Measurements from ENCODE around the gene STK16.

Gene STK16

DNA sequence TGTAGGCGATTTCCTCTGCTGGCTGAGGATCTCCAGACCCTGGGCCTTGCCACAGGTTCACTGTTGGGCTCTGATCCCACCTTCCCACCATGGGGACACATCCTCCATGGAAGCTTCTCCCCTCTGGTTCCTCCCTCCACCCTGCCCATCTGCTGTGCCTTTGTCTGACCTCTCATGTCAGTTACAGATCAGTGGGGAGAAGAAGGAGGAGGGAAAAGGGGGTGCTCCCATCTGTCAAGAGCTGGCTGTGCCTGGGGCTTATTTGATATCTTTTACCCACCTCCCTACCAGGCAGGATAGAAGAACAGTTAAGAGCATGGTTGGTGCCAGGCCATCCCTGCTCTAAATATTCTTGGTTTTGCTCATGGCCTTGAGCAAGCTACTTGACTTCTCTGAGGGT, 21.6 kb downstream of the STK16 start:
- Histone ChIP-seq H3K4me3 (ENCODE audit: low read length in 2 of 2) (no peak overlapping the region), H2BK15ac (ENCODE audit: low read length) (no peak overlapping the region), H2AFZ (ENCODE audit: low read length) (no peak overlapping the region), H3K36me3 (replicated peaks in 1 of 2; ENCODE audit: control insufficient read depth in 2 of 2, insufficient read depth in 2 of 2, low read length in 2 of 2) (no peaks in the 10 kb centered on the region), H2BK120ac (ENCODE audit: low read depth, low read length) (no peak overlapping the region), H2AK5ac (ENCODE audit: low read depth, low read length) (no peak overlapping the region), H4K8ac (ENCODE audit: low read depth, low read length) (no peak overlapping the region), H3K4me2 (ENCODE audit: insufficient read depth, low read length, poor library complexity, severe bottlenecking) (no peak overlapping the region), H3K27ac (replicated peaks; ENCODE audit: low read length) (no peak overlapping the region), H3K9me3 (replicated peaks in 1 of 2; ENCODE audit: control insufficient read depth in 2 of 2, insufficient read depth in 1 of 2, low read depth in 1 of 2, low read length in 2 of 2) (no peaks in the 10 kb centered on the region), H3K4me1 (ENCODE audit: control insufficient read depth in 2 of 2, insufficient read depth in 1 of 2, low read depth in 1 of 2, low read length in 2 of 2) (no peaks in the 10 kb centered on the region), H3K4ac (ENCODE audit: low read length) (no peak overlapping the region), H3K9ac (ENCODE audit: low read depth, low read length, poor library complexity) (peak overlapping the region; percentile 15), H3K14ac (ENCODE audit: low read length) (no peak overlapping the region), H4K91ac (ENCODE audit: low read depth, low read length, poor library complexity) (no peak overlapping the region), H2BK5ac (ENCODE audit: low read length) (no peak overlapping the region), H3K79me1 (ENCODE audit: low read depth, low read length) (peaks cover 3% of the 10 kb centered on the region), H3K23ac (ENCODE audit: low read depth, low read length, poor library complexity) (no peak overlapping the region), H3K18ac (ENCODE audit: low read length) (no peak overlapping the region), H3K27me3 (ENCODE audit: control insufficient read depth in 3 of 3, insufficient read depth in 3 of 3, low read depth in 1 of 3, low read length in 3 of 3) (peaks cover 0 to 65% (median 2%) of the 10 kb centered on the region in 3 experiments), H2BK12ac (ENCODE audit: low read length) (no peak overlapping the region)
- no CpG with 5 or more reads among the region's 1 CpG for WGBS, 2 donors (ENCODE audit: extremely low coverage in 2 of 2, insufficient read length in 2 of 2, insufficient replicate concordance in 1 of 2)
- no peak for DNase-seq (ENCODE audit: low spot score)

DNA sequence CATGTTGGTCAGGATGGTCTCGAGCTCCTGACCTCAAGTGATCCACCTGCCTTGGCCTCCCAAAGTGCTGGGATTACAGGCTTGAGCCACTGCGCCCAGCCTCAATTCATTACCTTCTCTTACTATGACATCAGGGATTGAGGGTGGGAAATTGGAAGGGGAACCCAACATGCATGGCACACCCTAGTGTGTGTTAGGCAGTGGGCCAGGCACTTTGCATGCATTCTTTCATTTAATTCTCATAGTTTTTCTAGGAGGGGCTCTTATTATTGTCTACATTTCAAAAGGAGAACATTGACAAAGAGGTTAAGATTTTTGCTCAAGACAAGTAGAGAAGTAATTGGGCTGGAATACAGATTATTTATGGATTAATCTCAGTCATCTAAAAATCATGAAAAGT, 23.0 kb downstream of the STK16 start:
- Histone ChIP-seq H2BK12ac (ENCODE audit: low read length) (no peak overlapping the region), H3K9ac (ENCODE audit: low read depth, low read length, poor library complexity) (no peak overlapping the region), H3K4me1 (ENCODE audit: control insufficient read depth in 2 of 2, insufficient read depth in 1 of 2, low read depth in 1 of 2, low read length in 2 of 2) (no peaks in the 10 kb centered on the region), H2AFZ (ENCODE audit: low read length) (no peak overlapping the region), H4K8ac (ENCODE audit: low read depth, low read length) (no peak overlapping the region), H3K9me3 (replicated peaks in 1 of 2; ENCODE audit: control insufficient read depth in 2 of 2, insufficient read depth in 1 of 2, low read depth in 1 of 2, low read length in 2 of 2) (no peaks in the 10 kb centered on the region), H3K79me1 (ENCODE audit: low read depth, low read length) (peaks cover 3% of the 10 kb centered on the region), H2BK120ac (ENCODE audit: low read depth, low read length) (no peak overlapping the region), H3K4me3 (ENCODE audit: low read length in 2 of 2) (no peak overlapping the region), H2BK15ac (ENCODE audit: low read length) (no peak overlapping the region), H3K14ac (ENCODE audit: low read length) (no peak overlapping the region), H2AK5ac (ENCODE audit: low read depth, low read length) (no peak overlapping the region), H3K4me2 (ENCODE audit: insufficient read depth, low read length, poor library complexity, severe bottlenecking) (no peak overlapping the region), H4K91ac (ENCODE audit: low read depth, low read length, poor library complexity) (no peak overlapping the region), H3K18ac (ENCODE audit: low read length) (no peak overlapping the region), H3K27ac (replicated peaks; ENCODE audit: low read length) (no peak overlapping the region), H3K23ac (ENCODE audit: low read depth, low read length, poor library complexity) (no peak overlapping the region), H3K27me3 (ENCODE audit: control insufficient read depth in 3 of 3, insufficient read depth in 3 of 3, low read depth in 1 of 3, low read length in 3 of 3) (peaks cover 0 to 68% (median 2%) of the 10 kb centered on the region in 3 experiments), H2BK5ac (ENCODE audit: low read length) (no peak overlapping the region), H3K4ac (ENCODE audit: low read length) (no peak overlapping the region), H3K36me3 (replicated peaks in 1 of 2; ENCODE audit: control insufficient read depth in 2 of 2, insufficient read depth in 2 of 2, low read length in 2 of 2) (no peaks in the 10 kb centered on the region)
- no CpG with 5 or more reads among the region's 2 CpGs for WGBS, 2 donors (ENCODE audit: extremely low coverage in 2 of 2, insufficient read length in 2 of 2, insufficient replicate concordance in 1 of 2)
- no peak for DNase-seq (ENCODE audit: low spot score)

DNA sequence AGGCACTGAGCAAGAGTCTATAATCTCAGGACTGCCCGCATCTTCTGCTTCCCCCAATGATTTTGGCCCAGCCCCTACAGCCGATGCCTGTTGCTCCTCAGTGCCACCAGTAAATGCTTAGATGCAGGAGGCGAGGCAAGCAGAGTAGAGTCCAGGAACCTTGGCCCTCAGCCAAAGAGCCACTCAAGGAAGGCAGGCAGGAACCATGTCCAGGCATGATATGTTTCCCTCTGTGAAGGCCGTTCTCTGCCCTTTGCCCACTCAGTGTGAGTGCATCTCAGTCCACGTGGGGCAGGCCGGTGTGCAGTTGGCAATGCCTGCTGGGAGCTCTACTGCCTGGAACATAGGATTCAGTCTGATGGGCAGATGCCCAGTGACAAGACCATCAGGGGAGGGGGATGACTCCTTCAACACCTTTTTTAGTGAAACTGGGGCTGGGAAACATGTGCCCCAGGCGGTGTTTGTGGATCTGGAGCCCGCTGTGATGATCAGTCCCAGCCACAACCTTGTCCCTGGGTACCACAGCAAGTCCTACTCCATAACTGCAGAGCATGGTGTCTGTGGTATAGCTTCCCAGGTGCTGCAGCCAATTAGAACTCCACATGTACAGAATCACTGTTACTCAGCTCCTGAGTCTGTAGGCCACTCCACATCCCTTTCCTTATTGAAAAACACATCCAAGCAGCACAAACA, 24.2 kb downstream of the STK16 start:
- Histone ChIP-seq H3K27ac (replicated peaks; ENCODE audit: low read length) (no peak overlapping the region), H2AK5ac (ENCODE audit: low read depth, low read length) (no peak overlapping the region), H2BK12ac (ENCODE audit: low read length) (no peak overlapping the region), H2BK5ac (ENCODE audit: low read length) (no peak overlapping the region), H3K9ac (ENCODE audit: low read depth, low read length, poor library complexity) (no peak overlapping the region), H3K4me3 (ENCODE audit: low read length in 2 of 2) (no peak overlapping the region), H4K91ac (ENCODE audit: low read depth, low read length, poor library complexity) (no peak overlapping the region), H3K4me1 (ENCODE audit: control insufficient read depth in 2 of 2, insufficient read depth in 1 of 2, low read depth in 1 of 2, low read length in 2 of 2) (peaks cover 3 to 6% of the 10 kb centered on the region in 2 donors), H3K18ac (ENCODE audit: low read length) (no peak overlapping the region), H3K36me3 (replicated peaks in 1 of 2; ENCODE audit: control insufficient read depth in 2 of 2, insufficient read depth in 2 of 2, low read length in 2 of 2) (no peaks in the 10 kb centered on the region), H3K23ac (ENCODE audit: low read depth, low read length, poor library complexity) (peak overlapping the region; percentile 3), H2AFZ (ENCODE audit: low read length) (no peak overlapping the region), H3K4me2 (ENCODE audit: insufficient read depth, low read length, poor library complexity, severe bottlenecking) (no peak overlapping the region), H4K8ac (ENCODE audit: low read depth, low read length) (no peak overlapping the region), H3K27me3 (ENCODE audit: control insufficient read depth in 3 of 3, insufficient read depth in 3 of 3, low read depth in 1 of 3, low read length in 3 of 3) (peaks cover 0 to 62% (median 2%) of the 10 kb centered on the region in 3 experiments), H2BK120ac (ENCODE audit: low read depth, low read length) (no peak overlapping the region), H3K4ac (ENCODE audit: low read length) (peak overlapping the region; percentile 47), H3K14ac (ENCODE audit: low read length) (no peak overlapping the region), H2BK15ac (ENCODE audit: low read length) (no peak overlapping the region), H3K9me3 (replicated peaks in 1 of 2; ENCODE audit: control insufficient read depth in 2 of 2, insufficient read depth in 1 of 2, low read depth in 1 of 2, low read length in 2 of 2) (no peaks in the 10 kb centered on the region), H3K79me1 (ENCODE audit: low read depth, low read length) (peaks cover 3% of the 10 kb centered on the region)
- DNase-seq (ENCODE audit: low spot score), result no peak
- WGBS, 2 donors (ENCODE audit: extremely low coverage in 2 of 2, insufficient read length in 2 of 2, insufficient replicate concordance in 1 of 2), result no CpG with 5 or more reads among the region's 8 CpGs

DNA sequence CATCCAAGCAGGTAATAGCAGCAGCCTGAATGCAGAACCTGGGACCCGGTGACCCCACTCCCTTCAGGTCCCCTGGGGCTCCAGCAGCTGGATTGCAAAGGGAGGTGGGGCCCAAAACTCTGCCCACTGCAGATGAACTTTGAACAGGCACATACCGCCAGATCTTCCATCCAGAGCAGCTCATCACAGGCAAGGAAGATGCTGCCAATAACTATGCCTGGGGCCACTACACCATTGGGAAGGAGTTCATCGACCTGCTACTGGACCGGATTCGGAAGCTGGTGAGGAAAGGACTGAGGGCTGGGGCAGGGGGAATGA, 24.7 kb downstream of the STK16 start:
- Histone ChIP-seq H3K27ac (replicated peaks; ENCODE audit: low read length) (no peak overlapping the region), H3K9me3 (replicated peaks in 1 of 2; ENCODE audit: control insufficient read depth in 2 of 2, insufficient read depth in 1 of 2, low read depth in 1 of 2, low read length in 2 of 2) (no peaks in the 10 kb centered on the region), H2BK120ac (ENCODE audit: low read depth, low read length) (no peak overlapping the region), H3K4ac (ENCODE audit: low read length) (no peak overlapping the region), H2AFZ (ENCODE audit: low read length) (no peak overlapping the region), H3K9ac (ENCODE audit: low read depth, low read length, poor library complexity) (peak overlapping the region; percentile 71), H2BK12ac (ENCODE audit: low read length) (no peak overlapping the region), H4K91ac (ENCODE audit: low read depth, low read length, poor library complexity) (no peak overlapping the region), H2AK5ac (ENCODE audit: low read depth, low read length) (no peak overlapping the region), H3K23ac (ENCODE audit: low read depth, low read length, poor library complexity) (no peak overlapping the region), H2BK15ac (ENCODE audit: low read length) (no peak overlapping the region), H3K27me3 (ENCODE audit: control insufficient read depth in 3 of 3, insufficient read depth in 3 of 3, low read depth in 1 of 3, low read length in 3 of 3) (peaks cover 0 to 58% (median 2%) of the 10 kb centered on the region in 3 experiments), H3K4me1 (ENCODE audit: control insufficient read depth in 2 of 2, insufficient read depth in 1 of 2, low read depth in 1 of 2, low read length in 2 of 2) (peaks cover 3 to 8% of the 10 kb centered on the region in 2 donors), H4K8ac (ENCODE audit: low read depth, low read length) (no peak overlapping the region), H2BK5ac (ENCODE audit: low read length) (no peak overlapping the region), H3K36me3 (replicated peaks in 1 of 2; ENCODE audit: control insufficient read depth in 2 of 2, insufficient read depth in 2 of 2, low read length in 2 of 2) (no peaks in the 10 kb centered on the region), H3K14ac (ENCODE audit: low read length) (no peak overlapping the region), H3K4me2 (ENCODE audit: insufficient read depth, low read length, poor library complexity, severe bottlenecking) (no peak overlapping the region), H3K18ac (ENCODE audit: low read length) (no peak overlapping the region), H3K4me3 (ENCODE audit: low read length in 2 of 2) (no peak overlapping the region), H3K79me1 (ENCODE audit: low read depth, low read length) (peaks cover 3% of the 10 kb centered on the region)
- WGBS, 2 donors (ENCODE audit: extremely low coverage in 2 of 2, insufficient read length in 2 of 2, insufficient replicate concordance in 1 of 2), result no CpG with 5 or more reads among the region's 5 CpGs
- DNase-seq (ENCODE audit: low spot score), result no peak

Measured in neuronal stem cell (in vitro differentiated cells).